Measurements from ENCODE around the gene RGS7.

- TF ChIP-seq CTCF (IDR thresholded peaks at IDR 0.05), result no peak
- no peak for TF ChIP-seq POLR2A (IDR thresholded peaks at IDR 0.05)
Measured at GRCh38 chr1:240927821-240928220, 429.2 kb downstream of the RGS7 start.

Measured in right lobe of liver (tissue), 4 donors.